GM18517 (cell line): ENCODE results near the gene STXBP6.

Source experiments
- ATAC-seq: cut with Tn5 transposase; IDR thresholded peaks from one replicate; pipeline ENCODE4 v1.9.1; 2021; ENCODE audit warnings: mild to moderate bottlenecking, moderate library complexity; ENCODE audit not compliant: unreplicated experiment

The STXBP6 gene

GRCh38 chr14:24921903-24922302, 128.0 kb downstream of the STXBP6 start:
- no peak for ATAC-seq

- ATAC-seq: no peak
Measured at GRCh38 chr14:24920265-24921075, 129.5 kb downstream of the STXBP6 start.

- ATAC-seq: no peak
Measured at GRCh38 chr14:24918822-24919221, 131.1 kb downstream of the STXBP6 start.

GRCh38 chr14:24915958-24916595, 133.9 kb downstream of the STXBP6 start:
- ATAC-seq: no peak

- ATAC-seq: no peak
Measured at GRCh38 chr14:24915403-24915921, 134.5 kb downstream of the STXBP6 start.

- ATAC-seq: no peak
Measured at GRCh38 chr14:24913746-24914145, 136.2 kb downstream of the STXBP6 start.

GRCh38 chr14:24913021-24913420, 136.9 kb downstream of the STXBP6 start:
- ATAC-seq: no peak

GRCh38 chr14:24911324-24912109, 138.4 kb downstream of the STXBP6 start:
- ATAC-seq: no peak

- no peak for ATAC-seq
Measured at GRCh38 chr14:24910408-24910986, 139.4 kb downstream of the STXBP6 start.

GRCh38 chr14:24909523-24910302, 140.2 kb downstream of the STXBP6 start:
- no peak for ATAC-seq

GRCh38 chr14:24908592-24909236, 141.2 kb downstream of the STXBP6 start:
- ATAC-seq: no peak

GRCh38 chr14:24904533-24904932, 145.4 kb downstream of the STXBP6 start:
- ATAC-seq: no peak

- no peak for ATAC-seq
Measured at GRCh38 chr14:24903337-24903736, 146.6 kb downstream of the STXBP6 start.

GRCh38 chr14:24900269-24901100, 149.5 kb downstream of the STXBP6 start:
- ATAC-seq: no peak

GRCh38 chr14:24897793-24898192, 152.2 kb downstream of the STXBP6 start:
- no peak for ATAC-seq

- no peak for ATAC-seq
Measured at GRCh38 chr14:24895622-24896021, 154.3 kb downstream of the STXBP6 start.

- no peak for ATAC-seq
Measured at GRCh38 chr14:24895243-24895583, 154.7 kb downstream of the STXBP6 start.

GRCh38 chr14:24894583-24895242, 155.2 kb downstream of the STXBP6 start:
- no peak for ATAC-seq
